Epithelial cell of proximal tubule (primary cell): ENCODE data around the gene CCDC63. TPM values are rescaled to one million over a fixed set of nuclear protein-coding genes. Genes with fewer than 3 reads are reported as not detected.

Source experiments
- DNase-seq: peaks from one replicate; pipeline ENCODE4 v3.0.0-alpha.2; 2011; ENCODE audit warnings: low read depth
- H3K4me3 ChIP-seq: 2 replicates; pipeline ENCODE4 v1.5.1; 2011; ENCODE audit warnings: low read depth, mild to moderate bottlenecking, low read length
- total RNA-seq: library from RNA; depleted of rRNA; stranded (reverse); fragments of >200 nt; gene quantifications from 2 replicates; pipeline ENCODE4 v1.2.3, GENCODE V29; 2015
- TF ChIP-seq, protein P1 (sequence below): conservative IDR thresholded peaks from 2 replicates; pipeline ENCODE4 v1.5.1; 2012; ENCODE audit warnings: low read depth, mild to moderate bottlenecking, low read length

CCDC63 gene
- total RNA-seq, 1 donor from 2014 or later, result not detected

GRCh38 chr12:110889361-110889760 lies 42.6 kb downstream of the CCDC63 start:
- TF ChIP-seq, protein P1, sequence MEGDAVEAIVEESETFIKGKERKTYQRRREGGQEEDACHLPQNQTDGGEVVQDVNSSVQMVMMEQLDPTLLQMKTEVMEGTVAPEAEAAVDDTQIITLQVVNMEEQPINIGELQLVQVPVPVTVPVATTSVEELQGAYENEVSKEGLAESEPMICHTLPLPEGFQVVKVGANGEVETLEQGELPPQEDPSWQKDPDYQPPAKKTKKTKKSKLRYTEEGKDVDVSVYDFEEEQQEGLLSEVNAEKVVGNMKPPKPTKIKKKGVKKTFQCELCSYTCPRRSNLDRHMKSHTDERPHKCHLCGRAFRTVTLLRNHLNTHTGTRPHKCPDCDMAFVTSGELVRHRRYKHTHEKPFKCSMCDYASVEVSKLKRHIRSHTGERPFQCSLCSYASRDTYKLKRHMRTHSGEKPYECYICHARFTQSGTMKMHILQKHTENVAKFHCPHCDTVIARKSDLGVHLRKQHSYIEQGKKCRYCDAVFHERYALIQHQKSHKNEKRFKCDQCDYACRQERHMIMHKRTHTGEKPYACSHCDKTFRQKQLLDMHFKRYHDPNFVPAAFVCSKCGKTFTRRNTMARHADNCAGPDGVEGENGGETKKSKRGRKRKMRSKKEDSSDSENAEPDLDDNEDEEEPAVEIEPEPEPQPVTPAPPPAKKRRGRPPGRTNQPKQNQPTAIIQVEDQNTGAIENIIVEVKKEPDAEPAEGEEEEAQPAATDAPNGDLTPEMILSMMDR, result no peak
- no peak for DNase-seq
- no peak overlapping the region for H3K4me3 ChIP-seq

DNA sequence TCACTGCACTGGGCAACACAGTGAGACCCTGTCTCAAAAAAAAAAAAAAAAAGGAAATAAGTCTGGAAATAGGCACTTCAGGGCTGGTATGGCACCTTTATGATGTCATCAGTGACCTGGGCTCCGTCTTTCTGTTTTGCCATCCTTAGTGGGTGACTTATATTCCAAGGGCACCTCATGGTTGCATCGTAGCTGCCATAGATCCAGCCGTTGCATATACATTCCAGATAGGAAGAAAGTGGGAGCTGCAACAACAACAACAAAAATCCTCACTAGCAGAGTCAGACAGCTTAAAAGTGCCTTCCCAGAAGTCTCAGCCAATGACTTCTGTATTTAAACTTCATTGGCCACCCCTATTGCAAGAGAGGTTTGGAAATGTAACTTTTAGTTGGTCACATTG lies 47.2 kb downstream of the CCDC63 start:
- no peak overlapping the region for H3K4me3 ChIP-seq
- DNase-seq, result no peak
- TF ChIP-seq, protein P1, result no peak

DNA sequence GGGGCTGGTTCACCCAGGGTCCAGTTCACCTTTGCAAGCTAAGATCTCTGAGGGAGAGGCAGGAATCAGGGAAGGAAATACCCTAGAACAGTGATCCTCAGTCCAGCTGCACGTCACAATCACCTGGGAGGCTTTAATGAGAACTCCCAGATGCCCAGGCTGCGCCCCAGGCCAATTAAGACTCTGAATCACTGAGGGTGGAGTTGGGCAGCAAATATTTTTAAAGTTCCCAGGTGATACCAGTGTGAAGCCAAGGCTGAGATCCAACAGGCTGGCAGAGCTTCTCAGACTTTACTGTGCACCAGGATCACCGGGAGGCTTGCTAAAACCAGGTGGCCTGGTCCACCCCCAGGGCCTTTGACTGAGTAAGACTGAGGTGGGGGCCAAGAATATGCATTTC lies 49.8 kb downstream of the CCDC63 start:
- TF ChIP-seq, protein P1, result no peak
- DNase-seq, result no peak
- no peak overlapping the region for H3K4me3 ChIP-seq

- H3K4me3 ChIP-seq, result no peak overlapping the region
- TF ChIP-seq, protein P1, result no peak
- no peak for DNase-seq
These were observed 54.6 kb downstream of the CCDC63 start for GRCh38 chr12:110901401-110901800.

- H3K4me3 ChIP-seq, result no peak overlapping the region
- TF ChIP-seq, protein P1, result no peak
- DNase-seq, result no peak
These were observed 56.7 kb downstream of the CCDC63 start for GRCh38 chr12:110903511-110903910.

- H3K4me3 ChIP-seq, result no peak overlapping the region
- no peak for DNase-seq
- TF ChIP-seq, protein P1, result peak; percentile 2
These were observed 59.3 kb downstream of the CCDC63 start for GRCh38 chr12:110906083-110906482.

DNA sequence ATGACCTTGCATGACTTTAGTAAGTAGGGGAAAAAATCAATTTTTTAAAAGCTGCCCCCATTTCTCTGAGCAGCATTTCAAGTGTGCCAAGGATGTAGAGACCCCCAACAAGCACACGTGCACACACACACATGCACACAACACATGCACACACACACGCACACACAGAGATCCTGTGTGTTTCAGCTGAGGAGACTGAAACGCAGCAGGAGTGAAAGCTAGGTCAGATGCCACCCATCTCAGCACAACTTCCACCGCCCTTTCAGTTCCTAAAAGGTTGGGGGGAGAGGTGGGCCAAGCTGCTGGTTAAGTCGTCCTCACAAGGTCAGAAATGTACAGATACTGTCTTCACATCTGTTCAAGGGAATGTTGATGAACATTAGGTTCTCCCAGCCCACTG lies 59.7 kb downstream of the CCDC63 start:
- no peak overlapping the region for H3K4me3 ChIP-seq
- TF ChIP-seq, protein P1, result no peak

More for the DNA sequence above, 59.7 kb downstream of the CCDC63 start:
- no peak for DNase-seq
